Measurements from ENCODE around the gene CELSR1.

CELSR1 gene

DNA sequence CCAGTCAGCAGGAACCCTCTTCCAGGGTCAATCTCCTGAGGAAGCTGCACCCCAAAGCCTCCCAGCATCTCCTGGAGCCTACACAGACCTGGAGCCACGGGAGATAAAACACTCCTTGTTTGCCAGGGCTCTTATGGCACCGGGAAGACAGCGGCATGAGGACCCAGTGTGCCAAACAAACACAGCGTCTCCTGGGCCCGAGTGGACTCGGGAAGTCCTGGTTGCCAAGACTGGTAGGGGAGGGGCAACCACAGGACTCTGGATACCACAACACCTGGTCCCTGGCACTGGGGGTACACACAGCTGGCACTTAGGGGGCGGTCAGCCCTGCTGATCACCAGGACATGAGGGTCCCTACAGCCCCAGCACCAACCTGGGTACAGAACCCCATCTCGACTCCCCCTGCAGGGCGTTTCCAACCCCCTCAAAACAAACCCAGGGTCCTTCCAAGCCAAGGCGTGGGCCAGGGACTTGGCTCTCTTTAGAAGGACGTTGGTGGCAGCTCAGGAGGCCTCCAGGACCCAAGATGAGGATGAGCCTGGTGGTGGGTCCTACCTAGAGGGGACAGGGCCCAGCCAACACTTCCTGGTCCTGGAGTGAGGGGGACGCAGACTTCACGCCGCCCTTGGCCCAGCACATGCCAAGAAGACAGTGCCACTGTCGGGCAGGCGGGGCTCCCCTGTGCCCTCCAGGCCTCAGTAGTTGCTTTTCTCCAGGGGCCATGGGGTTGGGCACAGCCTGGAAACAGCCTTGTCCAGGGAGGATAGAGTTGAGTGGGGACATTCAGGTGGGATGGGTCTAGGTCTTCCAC, 85.0 kb downstream of the CELSR1 start:
- Histone ChIP-seq H3K9me3 (ENCODE audit: control insufficient read depth in 1 of 2, low read length in 2 of 2) (no peaks in the 10 kb centered on the region), H3K9ac (ENCODE audit: low read depth in 1 of 2, low read length in 2 of 2) (no peak overlapping the region), H3K27ac (ENCODE audit: low read depth, low read length) (no peak overlapping the region), H3K27me3 (ENCODE audit: control insufficient read depth in 1 of 2, insufficient read depth in 2 of 2, low read length in 2 of 2) (peaks cover 4 to 7% of the 10 kb centered on the region in 2 donors), H3K4me1 (ENCODE audit: control insufficient read depth in 1 of 2, insufficient read depth in 2 of 2, low read length in 2 of 2) (no peaks in the 10 kb centered on the region), H3K4me3 (ENCODE audit: low read depth in 1 of 2, low read length in 2 of 2) (no peak overlapping the region), H3K36me3 (ENCODE audit: control insufficient read depth in 1 of 2, insufficient read depth in 2 of 2, low read length in 2 of 2) (no peaks in the 10 kb centered on the region)

GRCh38 chr22:46451741-46452140, 85.7 kb downstream of the CELSR1 start:
- H3K27me3 ChIP-seq (ENCODE audit: control insufficient read depth in 1 of 2, insufficient read depth in 2 of 2, low read length in 2 of 2) = peaks cover 4 to 7% of the 10 kb centered on the region in 2 donors
- no peak overlapping the region for H3K4me3 ChIP-seq (ENCODE audit: low read depth in 1 of 2, low read length in 2 of 2)
- H3K36me3 ChIP-seq (ENCODE audit: control insufficient read depth in 1 of 2, insufficient read depth in 2 of 2, low read length in 2 of 2) = no peaks in the 10 kb centered on the region
- H3K9me3 ChIP-seq (ENCODE audit: control insufficient read depth in 1 of 2, low read length in 2 of 2) = no peaks in the 10 kb centered on the region
- H3K27ac ChIP-seq (ENCODE audit: low read depth, low read length) = no peak overlapping the region
- H3K9ac ChIP-seq (ENCODE audit: low read depth in 1 of 2, low read length in 2 of 2) = no peak overlapping the region
- no peaks in the 10 kb centered on the region for H3K4me1 ChIP-seq (ENCODE audit: control insufficient read depth in 1 of 2, insufficient read depth in 2 of 2, low read length in 2 of 2)

DNA sequence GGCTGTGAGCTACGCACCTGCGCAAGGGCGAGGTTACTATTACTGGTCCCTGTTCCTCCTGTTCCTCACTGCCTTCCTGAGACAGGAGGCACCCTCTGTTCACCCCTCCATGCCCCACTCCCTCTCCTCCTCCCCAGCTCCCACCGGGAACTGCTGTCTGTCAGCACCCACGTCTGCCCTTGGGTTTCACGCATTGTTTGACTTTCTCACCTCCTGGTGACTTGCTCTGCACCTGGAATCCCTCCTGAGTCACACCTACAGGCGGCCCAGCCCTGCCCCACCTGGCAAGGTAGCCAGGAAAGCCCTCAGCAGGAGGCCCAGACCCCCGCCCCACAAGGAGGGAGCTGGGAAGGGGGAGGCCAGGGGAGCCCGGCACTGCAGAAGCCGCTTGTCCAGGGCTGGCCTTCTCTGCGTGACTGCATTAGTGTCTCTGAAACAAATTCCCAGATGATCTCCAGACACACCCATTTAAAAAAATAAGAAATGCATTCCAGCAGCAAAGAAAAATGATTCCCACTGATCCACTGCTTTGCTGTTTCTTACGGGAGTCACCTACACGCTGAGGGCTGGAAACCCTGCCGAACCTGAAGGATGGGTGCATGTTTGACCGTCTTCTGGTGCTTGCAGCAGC, 86.4 kb downstream of the CELSR1 start:
- H3K9ac ChIP-seq (ENCODE audit: low read depth in 1 of 2, low read length in 2 of 2) = no peak overlapping the region
- H3K9me3 ChIP-seq (ENCODE audit: control insufficient read depth in 1 of 2, low read length in 2 of 2) = no peaks in the 10 kb centered on the region
- H3K4me1 ChIP-seq (ENCODE audit: control insufficient read depth in 1 of 2, insufficient read depth in 2 of 2, low read length in 2 of 2) = no peaks in the 10 kb centered on the region
- H3K27ac ChIP-seq (ENCODE audit: low read depth, low read length) = no peak overlapping the region
- H3K27me3 ChIP-seq (ENCODE audit: control insufficient read depth in 1 of 2, insufficient read depth in 2 of 2, low read length in 2 of 2) = peaks cover 4 to 6% of the 10 kb centered on the region in 2 donors
- H3K4me3 ChIP-seq (ENCODE audit: low read depth in 1 of 2, low read length in 2 of 2) = no peak overlapping the region
- H3K36me3 ChIP-seq (ENCODE audit: control insufficient read depth in 1 of 2, insufficient read depth in 2 of 2, low read length in 2 of 2) = no peaks in the 10 kb centered on the region

- H3K27me3 ChIP-seq (ENCODE audit: control insufficient read depth in 1 of 2, insufficient read depth in 2 of 2, low read length in 2 of 2) = peaks cover 2 to 4% of the 10 kb centered on the region in 2 donors
- H3K9me3 ChIP-seq (ENCODE audit: control insufficient read depth in 1 of 2, low read length in 2 of 2) = no peaks in the 10 kb centered on the region
- H3K9ac ChIP-seq (ENCODE audit: low read depth in 1 of 2, low read length in 2 of 2) = no peak overlapping the region
- H3K4me3 ChIP-seq (ENCODE audit: low read depth in 1 of 2, low read length in 2 of 2) = no peak overlapping the region
- H3K36me3 ChIP-seq (ENCODE audit: control insufficient read depth in 1 of 2, insufficient read depth in 2 of 2, low read length in 2 of 2) = no peaks in the 10 kb centered on the region
- no peak overlapping the region for H3K27ac ChIP-seq (ENCODE audit: low read depth, low read length)
- no peaks in the 10 kb centered on the region for H3K4me1 ChIP-seq (ENCODE audit: control insufficient read depth in 1 of 2, insufficient read depth in 2 of 2, low read length in 2 of 2)
Measured at GRCh38 chr22:46449974-46450745, 87.3 kb downstream of the CELSR1 start.

DNA sequence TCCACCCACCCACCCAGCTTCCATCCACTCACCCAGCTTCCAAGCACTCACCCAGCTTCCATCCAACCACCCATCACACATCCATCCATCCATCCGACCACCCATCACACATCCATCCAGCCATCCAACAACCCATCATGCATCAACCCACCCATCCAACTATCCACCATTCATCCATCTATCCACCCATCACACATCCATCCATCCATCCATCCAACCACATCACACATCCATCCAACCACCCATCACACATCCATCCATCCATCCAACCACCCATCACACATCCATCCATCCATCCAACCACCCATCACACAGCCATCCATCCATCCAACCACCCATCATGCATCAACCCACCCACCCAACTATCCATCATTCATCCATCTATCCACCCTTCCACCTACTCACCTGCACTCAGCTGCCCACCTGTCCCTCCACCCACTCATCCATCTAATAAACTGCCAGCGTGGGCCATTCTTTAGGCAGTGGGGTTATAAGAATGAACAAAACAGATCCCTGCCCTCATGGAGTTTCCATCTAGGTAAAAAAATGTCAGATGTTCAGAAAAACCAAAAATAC, 88.2 kb downstream of the CELSR1 start:
- H3K27me3 ChIP-seq (ENCODE audit: control insufficient read depth in 1 of 2, insufficient read depth in 2 of 2, low read length in 2 of 2) = peaks cover 2 to 4% of the 10 kb centered on the region in 2 donors
- H3K9ac ChIP-seq (ENCODE audit: low read depth in 1 of 2, low read length in 2 of 2) = no peak overlapping the region
- no peaks in the 10 kb centered on the region for H3K4me1 ChIP-seq (ENCODE audit: control insufficient read depth in 1 of 2, insufficient read depth in 2 of 2, low read length in 2 of 2)
- no peaks in the 10 kb centered on the region for H3K36me3 ChIP-seq (ENCODE audit: control insufficient read depth in 1 of 2, insufficient read depth in 2 of 2, low read length in 2 of 2)
- H3K4me3 ChIP-seq (ENCODE audit: low read depth in 1 of 2, low read length in 2 of 2) = no peak overlapping the region
- H3K9me3 ChIP-seq (ENCODE audit: control insufficient read depth in 1 of 2, low read length in 2 of 2) = no peaks in the 10 kb centered on the region
- H3K27ac ChIP-seq (ENCODE audit: low read depth, low read length) = no peak overlapping the region

GRCh38 chr22:46448333-46448732, 89.1 kb downstream of the CELSR1 start:
- H3K27me3 ChIP-seq (ENCODE audit: control insufficient read depth in 1 of 2, insufficient read depth in 2 of 2, low read length in 2 of 2) = peaks cover 2 to 4% of the 10 kb centered on the region in 2 donors
- no peaks in the 10 kb centered on the region for H3K9me3 ChIP-seq (ENCODE audit: control insufficient read depth in 1 of 2, low read length in 2 of 2)
- H3K9ac ChIP-seq (ENCODE audit: low read depth in 1 of 2, low read length in 2 of 2) = no peak overlapping the region
- no peak overlapping the region for H3K27ac ChIP-seq (ENCODE audit: low read depth, low read length)
- H3K36me3 ChIP-seq (ENCODE audit: control insufficient read depth in 1 of 2, insufficient read depth in 2 of 2, low read length in 2 of 2) = no peaks in the 10 kb centered on the region
- no peaks in the 10 kb centered on the region for H3K4me1 ChIP-seq (ENCODE audit: control insufficient read depth in 1 of 2, insufficient read depth in 2 of 2, low read length in 2 of 2)
- no peak overlapping the region for H3K4me3 ChIP-seq (ENCODE audit: low read depth in 1 of 2, low read length in 2 of 2)

DNA sequence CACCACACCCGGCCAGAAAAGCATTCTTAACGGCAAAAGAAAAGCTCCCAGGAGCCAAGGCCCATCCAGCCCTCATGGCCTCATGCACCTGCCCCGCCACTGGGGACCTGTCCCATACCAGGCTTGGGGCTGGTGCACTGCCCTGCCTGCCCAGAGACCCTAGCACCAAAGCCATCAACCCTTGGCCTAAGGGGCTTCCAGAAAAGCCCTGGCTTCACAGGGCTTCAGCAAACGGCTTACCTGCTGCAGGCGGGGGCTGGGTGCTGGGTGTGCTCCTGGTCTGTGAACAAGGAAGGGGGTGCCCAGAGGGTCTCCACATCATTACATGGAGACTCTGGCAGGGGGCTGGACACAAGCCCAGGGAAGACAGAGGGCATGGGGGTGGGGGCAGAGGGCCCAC, 89.5 kb downstream of the CELSR1 start:
- no peak overlapping the region for H3K27ac ChIP-seq (ENCODE audit: low read depth, low read length)

DNA sequence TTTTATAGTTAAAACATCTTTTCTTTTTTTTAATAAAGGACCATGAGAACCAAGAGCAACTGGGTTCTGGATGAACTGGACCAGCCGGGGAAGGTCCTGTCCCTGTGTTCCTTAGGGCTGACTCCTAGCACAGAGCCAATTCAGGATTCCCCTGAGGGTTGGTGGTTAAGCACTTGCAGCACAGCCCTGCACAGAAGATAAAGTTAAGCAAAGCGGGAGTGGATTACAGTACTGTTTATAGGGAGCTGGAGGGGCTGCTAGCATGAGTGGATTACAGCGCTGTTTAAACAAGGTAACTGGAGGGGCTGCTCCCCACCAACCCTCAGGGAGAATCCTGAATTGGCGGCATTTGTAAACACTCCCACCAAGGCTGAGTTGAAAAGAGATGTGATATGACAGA, 90.6 kb downstream of the CELSR1 start:
- H3K9ac ChIP-seq (ENCODE audit: low read depth in 1 of 2, low read length in 2 of 2) = no peak overlapping the region
- peaks cover 0 to 4% of the 10 kb centered on the region in 2 donors for H3K27me3 ChIP-seq (ENCODE audit: control insufficient read depth in 1 of 2, insufficient read depth in 2 of 2, low read length in 2 of 2)
- no peaks in the 10 kb centered on the region for H3K9me3 ChIP-seq (ENCODE audit: control insufficient read depth in 1 of 2, low read length in 2 of 2)
- no peaks in the 10 kb centered on the region for H3K4me1 ChIP-seq (ENCODE audit: control insufficient read depth in 1 of 2, insufficient read depth in 2 of 2, low read length in 2 of 2)
- H3K4me3 ChIP-seq (ENCODE audit: low read depth in 1 of 2, low read length in 2 of 2) = no peak overlapping the region
- no peaks in the 10 kb centered on the region for H3K36me3 ChIP-seq (ENCODE audit: control insufficient read depth in 1 of 2, insufficient read depth in 2 of 2, low read length in 2 of 2)
- no peak overlapping the region for H3K27ac ChIP-seq (ENCODE audit: low read depth, low read length)

More for the DNA sequence above, 89.5 kb downstream of the CELSR1 start:
- Histone ChIP-seq H3K9me3 (ENCODE audit: control insufficient read depth in 1 of 2, low read length in 2 of 2) (no peaks in the 10 kb centered on the region), H3K4me3 (ENCODE audit: low read depth in 1 of 2, low read length in 2 of 2) (no peak overlapping the region), H3K36me3 (ENCODE audit: control insufficient read depth in 1 of 2, insufficient read depth in 2 of 2, low read length in 2 of 2) (no peaks in the 10 kb centered on the region), H3K4me1 (ENCODE audit: control insufficient read depth in 1 of 2, insufficient read depth in 2 of 2, low read length in 2 of 2) (no peaks in the 10 kb centered on the region), H3K27me3 (ENCODE audit: control insufficient read depth in 1 of 2, insufficient read depth in 2 of 2, low read length in 2 of 2) (peaks cover 2 to 4% of the 10 kb centered on the region in 2 donors), H3K9ac (ENCODE audit: low read depth in 1 of 2, low read length in 2 of 2) (no peak overlapping the region)

GRCh38 chr22:46445771-46446420, 91.5 kb downstream of the CELSR1 start:
- no peak overlapping the region for H3K4me3 ChIP-seq (ENCODE audit: low read depth in 1 of 2, low read length in 2 of 2)
- H3K4me1 ChIP-seq (ENCODE audit: control insufficient read depth in 1 of 2, insufficient read depth in 2 of 2, low read length in 2 of 2) = no peaks in the 10 kb centered on the region
- H3K27ac ChIP-seq (ENCODE audit: low read depth, low read length) = no peak overlapping the region
- no peak overlapping the region for H3K9ac ChIP-seq (ENCODE audit: low read depth in 1 of 2, low read length in 2 of 2)
- H3K27me3 ChIP-seq (ENCODE audit: control insufficient read depth in 1 of 2, insufficient read depth in 2 of 2, low read length in 2 of 2) = peaks cover 0 to 4% of the 10 kb centered on the region in 2 donors
- no peaks in the 10 kb centered on the region for H3K36me3 ChIP-seq (ENCODE audit: control insufficient read depth in 1 of 2, insufficient read depth in 2 of 2, low read length in 2 of 2)
- H3K9me3 ChIP-seq (ENCODE audit: control insufficient read depth in 1 of 2, low read length in 2 of 2) = no peaks in the 10 kb centered on the region
